Mesenchymal stem cell (in vitro differentiated cells and primary cell): ENCODE measurements around the gene DLGAP1.

ENCODE experiments used
- DNase-seq: peaks from one replicate; pipeline ENCODE4 v3.0.0-alpha.2; 2013
- H2AFZ ChIP-seq: one replicate; pipeline ENCODE4 v1.6.1; 2013; ENCODE audit warnings: low read depth, mild to moderate bottlenecking, control low read depth, inconsistent platforms, low read length, moderate library complexity
- H2AK5ac ChIP-seq: 2 replicates; pipeline ENCODE4 v1.6.1; 2013; ENCODE audit warnings: low read length, moderate library complexity, mild to moderate bottlenecking, inconsistent platforms; ENCODE audit not compliant: severe bottlenecking
- H2BK120ac ChIP-seq: one replicate; pipeline ENCODE4 v1.6.1; 2013; ENCODE audit warnings: low read depth, mild to moderate bottlenecking, inconsistent platforms, low read length, moderate library complexity
- H2BK12ac ChIP-seq, 2 experiments: one replicate each; pipeline ENCODE4 v1.6.1; 2013; ENCODE audit warnings: inconsistent platforms in 2 of 2, low read length in 2 of 2, mild to moderate bottlenecking in 2 of 2, moderate library complexity in 2 of 2, control low read depth in 1 of 2
- H2BK15ac ChIP-seq: one replicate; pipeline ENCODE4 v1.6.1; 2013; ENCODE audit warnings: mild to moderate bottlenecking, low read depth, inconsistent platforms; ENCODE audit not compliant: poor library complexity, severe bottlenecking
- H2BK5ac ChIP-seq: 2 replicates; pipeline ENCODE4 v1.6.1; 2013; ENCODE audit warnings: low read depth, mild to moderate bottlenecking, low read length, control low read depth, inconsistent platforms; ENCODE audit not compliant: poor library complexity, severe bottlenecking
- H3K14ac ChIP-seq, 2 experiments: one replicate each; pipeline ENCODE4 v1.6.1; 2013; ENCODE audit warnings: inconsistent platforms in 2 of 2, low read length in 2 of 2, control low read depth in 1 of 2, mild to moderate bottlenecking in 1 of 2, moderate library complexity in 1 of 2
- H3K18ac ChIP-seq, 2 experiments: one replicate each; pipeline ENCODE4 v1.6.1; 2013; ENCODE audit warnings: inconsistent platforms in 2 of 2, low read length in 2 of 2, control low read depth in 1 of 2, low read depth in 1 of 2, mild to moderate bottlenecking in 1 of 2
- H3K23ac ChIP-seq, 2 experiments: one replicate each; pipeline ENCODE4 v1.6.1; 2013; ENCODE audit warnings: inconsistent platforms in 2 of 2, low read length in 2 of 2, mild to moderate bottlenecking in 2 of 2, moderate library complexity in 2 of 2, control low read depth in 1 of 2
- H3K27ac ChIP-seq: 2 replicates; pipeline ENCODE4 v1.5.1; 2013; ENCODE audit warnings: mild to moderate bottlenecking, moderate library complexity, low read length, control low read depth, inconsistent platforms; ENCODE audit not compliant: poor library complexity, severe bottlenecking
- H3K27me3 ChIP-seq, 2 experiments: 2 replicates each; pipeline versions ENCODE4 v1.6.1 to v1.7.0; 2013; ENCODE audit warnings: low read length in 2 of 2, mild to moderate bottlenecking in 2 of 2, moderate library complexity in 2 of 2, control low read depth in 1 of 2, inconsistent platforms in 1 of 2; ENCODE audit not compliant: control insufficient read depth in 1 of 2, insufficient read depth in 1 of 2
- H3K36me3 ChIP-seq, 2 experiments: 2 replicates each; pipeline versions ENCODE4 v1.6.1 to v1.7.0; 2013; ENCODE audit warnings: low read length in 2 of 2, control low read depth in 1 of 2, inconsistent platforms in 1 of 2, low read depth in 1 of 2, mild to moderate bottlenecking in 1 of 2; ENCODE audit not compliant: insufficient read depth in 2 of 2, control insufficient read depth in 1 of 2
- H3K4ac ChIP-seq, 2 experiments: one replicate each; pipeline ENCODE4 v1.6.1; 2013; ENCODE audit warnings: inconsistent platforms in 2 of 2, low read length in 2 of 2, mild to moderate bottlenecking in 2 of 2, moderate library complexity in 2 of 2, control low read depth in 1 of 2, low read depth in 1 of 2
- H3K4me1 ChIP-seq: 2 replicates; pipeline ENCODE4 v1.6.1; 2013; ENCODE audit warnings: low read depth, low read length, control low read depth; ENCODE audit not compliant: control insufficient read depth, insufficient read depth
- H3K4me2 ChIP-seq: 2 replicates; pipeline ENCODE4 v1.6.1; 2013; ENCODE audit warnings: low read length, mild to moderate bottlenecking, inconsistent platforms; ENCODE audit not compliant: poor library complexity, severe bottlenecking
- H3K4me3 ChIP-seq, 2 experiments: 2 replicates each; pipeline versions ENCODE4 v1.5.1 to v1.7.0; 2013; ENCODE audit warnings: low read length in 2 of 2, mild to moderate bottlenecking in 2 of 2, control low read depth in 1 of 2, low read depth in 1 of 2; ENCODE audit not compliant: insufficient read depth in 1 of 2
- H3K79me1 ChIP-seq: replicated peaks from 2 replicates; pipeline ENCODE4 v1.6.1; 2013; ENCODE audit warnings: mild to moderate bottlenecking, control low read depth, low read length, inconsistent platforms; ENCODE audit not compliant: poor library complexity, severe bottlenecking
- H3K9ac ChIP-seq: 2 replicates; pipeline ENCODE4 v1.7.0; 2013; ENCODE audit warnings: mild to moderate bottlenecking, low read length, moderate library complexity
- H3K9me3 ChIP-seq: 2 replicates; pipeline ENCODE4 v1.7.0; 2013; ENCODE audit warnings: mild to moderate bottlenecking, low read length; ENCODE audit not compliant: control insufficient read depth
- H4K8ac ChIP-seq: one replicate; pipeline ENCODE4 v1.6.1; 2013; ENCODE audit warnings: inconsistent platforms, mild to moderate bottlenecking, low read length, moderate library complexity
- H4K91ac ChIP-seq: one replicate; pipeline ENCODE4 v1.6.1; 2013; ENCODE audit warnings: mild to moderate bottlenecking, low read length, inconsistent platforms
- WGBS: methylation state at CpG from one replicate; pipeline ENCODE4 v1.1.7; 2013; ENCODE audit warnings: mixed read lengths; 5-methylcytosine and 5-hydroxymethylcytosine counted together

The DLGAP1 gene

GRCh38 chr18:4060427-4061281 is 394.5 kb downstream of the DLGAP1 start:
- no peak overlapping the region for H4K91ac ChIP-seq
- 60% methylated on average over 5 of the region's 5 CpGs for WGBS
- no peak for DNase-seq
- H3K4me3 ChIP-seq: no peak overlapping the region
- no peak overlapping the region for H3K9ac ChIP-seq
- H3K4ac ChIP-seq: no peak overlapping the region
- no peak overlapping the region for H3K23ac ChIP-seq
- no peaks in the 10 kb centered on the region for H3K4me1 ChIP-seq
- H4K8ac ChIP-seq: no peak overlapping the region
- no peak overlapping the region for H2BK15ac ChIP-seq
- H2BK12ac ChIP-seq: no peak overlapping the region
- H2AK5ac ChIP-seq: no peak overlapping the region
- H3K27ac ChIP-seq: no peak overlapping the region
- H3K36me3 ChIP-seq: no peaks in the 10 kb centered on the region
- H2BK5ac ChIP-seq: no peak overlapping the region
- no peaks in the 10 kb centered on the region for H3K27me3 ChIP-seq
- H3K9me3 ChIP-seq: peaks cover 21% of the 10 kb centered on the region
- no peak overlapping the region for H2BK120ac ChIP-seq
- no peak overlapping the region for H3K4me2 ChIP-seq
- no peaks in the 10 kb centered on the region for H3K79me1 ChIP-seq
- no peak overlapping the region for H3K18ac ChIP-seq
- H2AFZ ChIP-seq: no peak overlapping the region
- H3K14ac ChIP-seq: no peak overlapping the region

- H3K36me3 ChIP-seq: no peaks in the 10 kb centered on the region
- no peak overlapping the region for H4K8ac ChIP-seq
- no peak overlapping the region for H3K23ac ChIP-seq
- H3K4ac ChIP-seq: no peak overlapping the region
- no peak overlapping the region for H3K14ac ChIP-seq
- no peaks in the 10 kb centered on the region for H3K27me3 ChIP-seq
- H2BK15ac ChIP-seq: no peak overlapping the region
- H3K18ac ChIP-seq: no peak overlapping the region
- H3K4me2 ChIP-seq: no peak overlapping the region
- no peak for DNase-seq
- H2AK5ac ChIP-seq: no peak overlapping the region
- no peak overlapping the region for H3K27ac ChIP-seq
- H3K9me3 ChIP-seq: peaks cover 24% of the 10 kb centered on the region
- H4K91ac ChIP-seq: no peak overlapping the region
- no peak overlapping the region for H3K9ac ChIP-seq
- no peak overlapping the region for H2BK5ac ChIP-seq
- H3K4me3 ChIP-seq: no peak overlapping the region
- no peak overlapping the region for H2AFZ ChIP-seq
- 86% methylated on average over 1 of the region's 1 CpG for WGBS
- no peak overlapping the region for H2BK120ac ChIP-seq
- H3K79me1 ChIP-seq: no peaks in the 10 kb centered on the region
- H3K4me1 ChIP-seq: no peaks in the 10 kb centered on the region
- H2BK12ac ChIP-seq: no peak overlapping the region
These were observed 396.9 kb downstream of the DLGAP1 start for GRCh38 chr18:4058179-4058578.

- 66% methylated on average over 6 of the region's 7 CpGs for WGBS
- Histone ChIP-seq H3K4me2 (no peak overlapping the region), H3K4me3 (no peak overlapping the region), H2BK5ac (no peak overlapping the region), H2BK120ac (no peak overlapping the region), H3K4ac (no peak overlapping the region), H3K9ac (no peak overlapping the region), H3K4me1 (no peaks in the 10 kb centered on the region), H3K79me1 (no peaks in the 10 kb centered on the region), H4K91ac (no peak overlapping the region), H2AFZ (no peak overlapping the region), H3K36me3 (no peaks in the 10 kb centered on the region), H3K27me3 (peaks cover 0 to 26% of the 10 kb centered on the region in 2 experiments), H3K18ac (no peak overlapping the region), H2AK5ac (no peak overlapping the region), H3K27ac (no peak overlapping the region), H3K14ac (no peak overlapping the region), H3K23ac (no peak overlapping the region), H2BK15ac (no peak overlapping the region), H3K9me3 (no peaks in the 10 kb centered on the region), H2BK12ac (no peak overlapping the region), H4K8ac (no peak overlapping the region)
- DNase-seq: no peak
These were observed 414.6 kb downstream of the DLGAP1 start for GRCh38 chr18:4040391-4041092.

GRCh38 chr18:4035521-4035920 is 419.6 kb downstream of the DLGAP1 start:
- H2BK12ac ChIP-seq: no peak overlapping the region
- 37% methylated on average over 3 of the region's 6 CpGs for WGBS

More at GRCh38 chr18:4035521-4035920, 419.6 kb downstream of the DLGAP1 start:
- no peaks in the 10 kb centered on the region for H3K9me3 ChIP-seq
- DNase-seq: no peak
- H2AFZ ChIP-seq: no peak overlapping the region
- no peak overlapping the region for H2BK120ac ChIP-seq
- H3K14ac ChIP-seq: no peak overlapping the region
- no peak overlapping the region for H3K18ac ChIP-seq
- H3K79me1 ChIP-seq: no peaks in the 10 kb centered on the region
- H3K4ac ChIP-seq: no peak overlapping the region
- H2BK15ac ChIP-seq: no peak overlapping the region
- H2AK5ac ChIP-seq: no peak overlapping the region
- H3K4me3 ChIP-seq: no peak overlapping the region
- H3K27me3 ChIP-seq: peaks cover 0 to 21% of the 10 kb centered on the region in 2 experiments
- no peak overlapping the region for H4K91ac ChIP-seq
- no peak overlapping the region for H3K4me2 ChIP-seq
- no peak overlapping the region for H4K8ac ChIP-seq
- H3K4me1 ChIP-seq: no peaks in the 10 kb centered on the region
- no peaks in the 10 kb centered on the region for H3K36me3 ChIP-seq
- H3K23ac ChIP-seq: no peak overlapping the region
- H3K27ac ChIP-seq: no peak overlapping the region
- H2BK5ac ChIP-seq: no peak overlapping the region
- H3K9ac ChIP-seq: no peak overlapping the region
